SK-N-MC (cell line): ENCODE measurements around the gene PRRC2B.

Source experiments
- DNase-seq: peaks from one replicate; pipeline ENCODE4 v3.0.0-alpha.2; 2011; ENCODE audit warnings: low read depth, low spot score
- H3K27ac ChIP-seq: fragments of 200-600 bp; sonication (generic); 2 replicates; pipeline ENCODE4 v1.5.1; 2016; ENCODE audit warnings: mixed run types
- H3K36me3 ChIP-seq: fragments of 200-600 bp; sonication (generic); 2 replicates; pipeline ENCODE4 v1.6.1; 2017; ENCODE audit warnings: antibody characterized with exemption, low read length, mixed read lengths; ENCODE audit not compliant: insufficient read depth
- H3K4me3 ChIP-seq: fragments of 200-600 bp; sonication (generic); 2 replicates; pipeline ENCODE4 v1.5.1; 2016
- H3K9ac ChIP-seq: fragments of 200-600 bp; sonication (generic); 2 replicates; pipeline ENCODE4 v1.8.0; 2017; ENCODE audit warnings: mixed run types, mixed read lengths; ENCODE audit not compliant: insufficient read length
- H3K9me3 ChIP-seq: fragments of 200-600 bp; sonication (generic); 2 replicates; pipeline ENCODE4 v1.6.1; 2017; ENCODE audit warnings: low read depth, mild to moderate bottlenecking, antibody characterized with exemption, low read length, moderate library complexity, mixed read lengths
- EZH2 ChIP-seq: fragments of 200-600 bp; sonication (generic); IDR thresholded peaks from one replicate; pipeline ENCODE4 v1.6.1; 2017; ENCODE audit warnings: antibody characterized with exemption
- FOXP2 ChIP-seq: optimal IDR thresholded peaks from 2 replicates; pipeline ENCODE3; 2011; ENCODE audit warnings: mild to moderate bottlenecking, moderate library complexity; ENCODE audit not compliant: insufficient read depth; ENCODE audit errors: extremely low read length, control extremely low read depth
- POLR2AphosphoS5 ChIP-seq: IDR thresholded peaks from 2 replicates; pipeline ENCODE4 v1.6.1; 2012; ENCODE audit warnings: mild to moderate bottlenecking, low read depth, low read length, borderline replicate concordance

The PRRC2B gene

GRCh38 chr9:131521203-131521602 lies 127.3 kb downstream of the PRRC2B start:
- H3K36me3 ChIP-seq = peaks cover 52% of the 10 kb centered on the region
- DNase-seq = no peak
- H3K9ac ChIP-seq = no peak overlapping the region
- H3K9me3 ChIP-seq = no peaks in the 10 kb centered on the region
- no peak for TF ChIP-seq POLR2AphosphoS5
- TF ChIP-seq FOXP2 = no peak
- no peak for TF ChIP-seq EZH2
- no peak overlapping the region for H3K4me3 ChIP-seq
- H3K27ac ChIP-seq = no peak overlapping the region

GRCh38 chr9:131521822-131522221 lies 127.9 kb downstream of the PRRC2B start:
- no peak for DNase-seq
- H3K36me3 ChIP-seq = peaks cover 49% of the 10 kb centered on the region
- H3K4me3 ChIP-seq = no peak overlapping the region
- H3K9me3 ChIP-seq = no peaks in the 10 kb centered on the region
- no peak overlapping the region for H3K27ac ChIP-seq
- no peak overlapping the region for H3K9ac ChIP-seq
- TF ChIP-seq FOXP2 = no peak

- TF ChIP-seq EZH2 (no peak), POLR2AphosphoS5 (no peak; the same call in 1 of the 2 replicates), FOXP2 (no peak)
- Histone ChIP-seq H3K4me3 (no peak overlapping the region), H3K27ac (no peak overlapping the region), H3K36me3 (peaks cover 47% of the 10 kb centered on the region), H3K9ac (no peak overlapping the region), H3K9me3 (no peaks in the 10 kb centered on the region)
- DNase-seq = no peak
Observed at GRCh38 chr9:131522257-131523085, 128.6 kb downstream of the PRRC2B start.

GRCh38 chr9:131523086-131523388 lies 129.2 kb downstream of the PRRC2B start:
- peaks cover 48% of the 10 kb centered on the region for H3K36me3 ChIP-seq
- TF ChIP-seq POLR2AphosphoS5 = no peak; the same call in 1 of the 2 replicates
- TF ChIP-seq FOXP2 = no peak
- TF ChIP-seq EZH2 = no peak
- no peak overlapping the region for H3K9ac ChIP-seq
- no peak for DNase-seq
- H3K27ac ChIP-seq = no peak overlapping the region
- no peaks in the 10 kb centered on the region for H3K9me3 ChIP-seq
- no peak overlapping the region for H3K4me3 ChIP-seq

GRCh38 chr9:131523451-131524435 lies 129.9 kb downstream of the PRRC2B start:
- Histone ChIP-seq H3K9me3 (no peaks in the 10 kb centered on the region), H3K4me3 (no peak overlapping the region), H3K9ac (no peak overlapping the region), H3K27ac (peak overlapping the region; percentile 51; the same call in 1 of the 2 replicates), H3K36me3 (peaks cover 55% of the 10 kb centered on the region)
- no peak for DNase-seq
- TF ChIP-seq EZH2 = no peak
- no peak for TF ChIP-seq POLR2AphosphoS5
- no peak for TF ChIP-seq FOXP2

GRCh38 chr9:131524665-131525315 lies 130.9 kb downstream of the PRRC2B start:
- Histone ChIP-seq H3K9me3 (no peaks in the 10 kb centered on the region), H3K9ac (no peak overlapping the region), H3K4me3 (no peak overlapping the region), H3K27ac (peak overlapping the region; percentile 51; the same call in 1 of the 2 replicates), H3K36me3 (peaks cover 57% of the 10 kb centered on the region)
- TF ChIP-seq EZH2 (no peak), FOXP2 (no peak), POLR2AphosphoS5 (no peak)
- DNase-seq = no peak

- TF ChIP-seq EZH2 = no peak
- TF ChIP-seq POLR2AphosphoS5 = no peak
- no peak for TF ChIP-seq FOXP2
- peaks cover 50% of the 10 kb centered on the region for H3K36me3 ChIP-seq
- no peak overlapping the region for H3K4me3 ChIP-seq
- H3K9ac ChIP-seq = no peak overlapping the region
- no peak overlapping the region for H3K27ac ChIP-seq
- no peaks in the 10 kb centered on the region for H3K9me3 ChIP-seq
- no peak for DNase-seq
Observed at GRCh38 chr9:131525643-131526565, 132.0 kb downstream of the PRRC2B start.

- Histone ChIP-seq H3K4me3 (no peak overlapping the region), H3K9me3 (no peaks in the 10 kb centered on the region), H3K9ac (no peak overlapping the region), H3K27ac (no peak overlapping the region), H3K36me3 (peaks cover 46% of the 10 kb centered on the region)
- TF ChIP-seq POLR2AphosphoS5 = no peak
- no peak for TF ChIP-seq FOXP2
- TF ChIP-seq EZH2 = no peak
- no peak for DNase-seq
Observed at GRCh38 chr9:131528186-131528585, 134.3 kb downstream of the PRRC2B start.
